PFSK-1 (cell line): ENCODE data around the gene MATN3.

Source experiments
- FOXP2 ChIP-seq: optimal IDR thresholded peaks from 2 replicates; pipeline ENCODE3; 2011; ENCODE audit warnings: borderline replicate concordance, control low read depth, inconsistent platforms; ENCODE audit not compliant: insufficient read depth; ENCODE audit errors: extremely low read length, extremely low read depth
- POLR2AphosphoS5 ChIP-seq: IDR thresholded peaks from 2 replicates; pipeline ENCODE4 v1.6.1; 2012; ENCODE audit warnings: low read depth, mild to moderate bottlenecking, control low read depth, low read length, moderate library complexity
- SIN3A ChIP-seq: IDR thresholded peaks from 2 replicates; pipeline ENCODE4 v1.6.1; 2012; ENCODE audit warnings: mild to moderate bottlenecking, low read length, moderate library complexity, borderline replicate concordance; ENCODE audit not compliant: insufficient read depth
- TAF1 ChIP-seq: IDR thresholded peaks from 2 replicates; pipeline ENCODE4 v1.6.1; 2012; ENCODE audit warnings: low read length, control low read depth, borderline replicate concordance; ENCODE audit not compliant: insufficient read depth
- TF ChIP-seq, protein P1 (sequence below), 2 experiments: IDR thresholded peaks; 2 replicates each; pipeline versions ENCODE4 v1.6.1 to v1.8.0; 2011 to 2012; ENCODE audit warnings: low read depth in 2 of 2, low read length in 2 of 2, control low read depth in 1 of 2, inconsistent platforms in 1 of 2, mild to moderate bottlenecking in 1 of 2, moderate library complexity in 1 of 2; ENCODE audit not compliant: insufficient read depth in 1 of 2

Gene MATN3

DNA sequence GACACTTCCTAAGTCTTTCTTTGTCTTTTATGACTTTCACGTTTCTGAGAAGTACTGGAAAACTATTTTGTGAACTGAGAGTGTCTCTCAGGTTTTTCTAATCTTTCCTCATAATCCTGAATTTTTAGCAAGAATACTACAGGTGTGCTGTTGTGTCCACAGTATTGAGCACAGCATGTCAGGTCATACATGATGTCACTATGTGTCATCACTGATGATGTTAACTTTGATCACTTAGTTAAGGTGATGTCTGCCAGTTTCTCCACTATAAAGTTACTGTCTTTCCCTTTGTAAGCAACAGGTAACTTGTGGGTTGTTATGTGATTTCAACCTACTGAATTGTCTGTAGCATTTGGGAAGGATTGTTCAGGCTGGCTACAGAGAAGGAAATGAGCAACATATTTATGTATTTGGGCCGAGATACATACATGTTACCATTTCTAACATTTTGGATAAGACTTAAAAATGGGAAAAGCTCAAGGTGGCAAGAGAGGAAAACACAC, 11.1 kb downstream of the MATN3 start:
- TF ChIP-seq, protein P1, sequence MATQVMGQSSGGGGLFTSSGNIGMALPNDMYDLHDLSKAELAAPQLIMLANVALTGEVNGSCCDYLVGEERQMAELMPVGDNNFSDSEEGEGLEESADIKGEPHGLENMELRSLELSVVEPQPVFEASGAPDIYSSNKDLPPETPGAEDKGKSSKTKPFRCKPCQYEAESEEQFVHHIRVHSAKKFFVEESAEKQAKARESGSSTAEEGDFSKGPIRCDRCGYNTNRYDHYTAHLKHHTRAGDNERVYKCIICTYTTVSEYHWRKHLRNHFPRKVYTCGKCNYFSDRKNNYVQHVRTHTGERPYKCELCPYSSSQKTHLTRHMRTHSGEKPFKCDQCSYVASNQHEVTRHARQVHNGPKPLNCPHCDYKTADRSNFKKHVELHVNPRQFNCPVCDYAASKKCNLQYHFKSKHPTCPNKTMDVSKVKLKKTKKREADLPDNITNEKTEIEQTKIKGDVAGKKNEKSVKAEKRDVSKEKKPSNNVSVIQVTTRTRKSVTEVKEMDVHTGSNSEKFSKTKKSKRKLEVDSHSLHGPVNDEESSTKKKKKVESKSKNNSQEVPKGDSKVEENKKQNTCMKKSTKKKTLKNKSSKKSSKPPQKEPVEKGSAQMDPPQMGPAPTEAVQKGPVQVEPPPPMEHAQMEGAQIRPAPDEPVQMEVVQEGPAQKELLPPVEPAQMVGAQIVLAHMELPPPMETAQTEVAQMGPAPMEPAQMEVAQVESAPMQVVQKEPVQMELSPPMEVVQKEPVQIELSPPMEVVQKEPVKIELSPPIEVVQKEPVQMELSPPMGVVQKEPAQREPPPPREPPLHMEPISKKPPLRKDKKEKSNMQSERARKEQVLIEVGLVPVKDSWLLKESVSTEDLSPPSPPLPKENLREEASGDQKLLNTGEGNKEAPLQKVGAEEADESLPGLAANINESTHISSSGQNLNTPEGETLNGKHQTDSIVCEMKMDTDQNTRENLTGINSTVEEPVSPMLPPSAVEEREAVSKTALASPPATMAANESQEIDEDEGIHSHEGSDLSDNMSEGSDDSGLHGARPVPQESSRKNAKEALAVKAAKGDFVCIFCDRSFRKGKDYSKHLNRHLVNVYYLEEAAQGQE (IDR thresholded peaks at IDR 0.05; ENCODE audit: insufficient read depth in 1 of 2, low read depth in 2 of 2, low read length in 2 of 2), result no peak
- TF ChIP-seq TAF1, result no peak
- TF ChIP-seq POLR2AphosphoS5, result no peak
- no peak for TF ChIP-seq FOXP2
- no peak for TF ChIP-seq SIN3A

DNA sequence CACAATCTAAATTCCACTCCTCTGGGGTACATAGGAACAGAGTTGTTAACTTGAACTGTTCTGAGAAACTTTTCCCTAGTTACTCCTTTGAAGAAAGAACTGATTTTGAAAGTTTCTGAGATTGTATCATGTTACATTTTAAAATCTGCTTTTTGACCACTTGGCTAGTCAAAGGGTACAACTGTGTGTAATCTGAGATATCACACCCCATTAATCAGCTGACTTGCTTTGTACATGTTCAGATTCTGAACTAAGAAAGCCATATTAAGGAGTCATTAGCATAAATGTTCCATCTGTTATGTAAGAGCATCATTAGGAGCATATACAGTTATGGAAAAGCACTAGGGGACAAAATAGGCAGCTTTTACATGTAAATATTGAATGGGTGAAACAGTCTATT, 18.7 kb downstream of the MATN3 start:
- TF ChIP-seq POLR2AphosphoS5, result no peak
- no peak for TF ChIP-seq FOXP2
- TF ChIP-seq TAF1, result no peak
- TF ChIP-seq, protein P1 (IDR thresholded peaks at IDR 0.05; ENCODE audit: insufficient read depth in 1 of 2, low read depth in 2 of 2, low read length in 2 of 2), result no peak
- TF ChIP-seq SIN3A, result no peak

DNA sequence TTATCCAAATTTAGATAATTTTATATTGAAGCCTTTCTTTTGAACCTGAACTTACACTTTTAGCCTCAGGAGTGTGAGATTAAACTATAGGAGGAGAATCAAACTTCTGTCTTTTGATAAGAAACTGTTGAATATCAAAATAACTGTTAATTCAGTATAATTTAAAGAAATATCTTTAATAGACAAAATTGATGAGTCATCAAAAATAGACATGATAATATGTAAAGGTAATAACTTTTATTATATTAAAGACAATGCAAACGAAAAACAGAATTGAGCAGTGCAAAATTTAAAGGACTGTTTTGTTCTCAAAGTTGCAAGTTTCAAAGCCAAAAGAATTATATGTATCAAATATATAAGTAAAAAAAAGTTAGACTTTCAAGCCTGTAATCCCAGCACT, 20.6 kb downstream of the MATN3 start:
- no peak for TF ChIP-seq SIN3A
- no peak for TF ChIP-seq TAF1
- no peak for TF ChIP-seq POLR2AphosphoS5
- no peak for TF ChIP-seq FOXP2
- TF ChIP-seq, protein P1 (IDR thresholded peaks at IDR 0.05; ENCODE audit: insufficient read depth in 1 of 2, low read depth in 2 of 2, low read length in 2 of 2), result no peak

DNA sequence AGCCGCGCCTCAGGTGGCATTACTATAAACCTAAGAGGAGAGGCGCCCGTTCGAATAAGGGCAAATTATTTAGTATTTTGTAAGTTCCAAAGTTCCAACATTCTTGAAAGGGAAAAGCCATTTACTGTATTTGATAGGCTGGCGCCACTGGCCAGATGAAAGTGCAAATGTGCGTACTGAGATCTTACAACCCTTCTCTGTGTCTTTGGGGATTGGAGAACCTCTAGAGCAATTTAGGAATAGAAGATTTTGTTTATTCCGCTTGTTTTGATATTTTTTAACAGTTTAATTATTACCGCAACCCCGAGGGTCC, 22.1 kb downstream of the MATN3 start:
- no peak for TF ChIP-seq TAF1
- no peak for TF ChIP-seq SIN3A
- TF ChIP-seq, protein P1 (IDR thresholded peaks at IDR 0.05; ENCODE audit: insufficient read depth in 1 of 2, low read depth in 2 of 2, low read length in 2 of 2), result no peak
- TF ChIP-seq POLR2AphosphoS5, result no peak
- no peak for TF ChIP-seq FOXP2
